ENCODE results near the gene CHIC2.
"Not testable (repeated sequence)": the region's sequence is repeated elsewhere in the genome, so short reads cannot be mapped to it uniquely, and the experiment has no call there.

CHIC2 gene

GRCh38 chr4:54061067-54061466 is 3.3 kb downstream of the CHIC2 start:
- DNase-seq (ENCODE audit: low read depth), result no peak

GRCh38 chr4:54060116-54060515 is 4.3 kb downstream of the CHIC2 start:
- no peak for DNase-seq (ENCODE audit: low read depth)

- DNase-seq (ENCODE audit: low read depth), result no peak
Measured at GRCh38 chr4:54058171-54058570, 6.2 kb downstream of the CHIC2 start.

GRCh38 chr4:54056360-54056759 is 8.0 kb downstream of the CHIC2 start:
- DNase-seq (ENCODE audit: low read depth), result no peak

GRCh38 chr4:54055494-54055893 is 8.9 kb downstream of the CHIC2 start:
- no peak for DNase-seq (ENCODE audit: low read depth)

- DNase-seq (ENCODE audit: low read depth), result no peak
Measured at GRCh38 chr4:54054501-54054900, 9.9 kb downstream of the CHIC2 start.

- DNase-seq (ENCODE audit: low read depth), result not testable (repeated sequence)
Measured at GRCh38 chr4:54053322-54053721, 11.1 kb downstream of the CHIC2 start.

- DNase-seq (ENCODE audit: low read depth), result no peak
Measured at GRCh38 chr4:54050214-54050904, 14.0 kb downstream of the CHIC2 start.

- not testable (repeated sequence) for DNase-seq (ENCODE audit: low read depth)
Measured at GRCh38 chr4:54043630-54044029, 20.8 kb downstream of the CHIC2 start.

GRCh38 chr4:54041933-54042332 is 22.5 kb downstream of the CHIC2 start:
- no peak for DNase-seq (ENCODE audit: low read depth)

- no peak for DNase-seq (ENCODE audit: low read depth)
Measured at GRCh38 chr4:54041100-54041499, 23.3 kb downstream of the CHIC2 start.

- no peak for DNase-seq (ENCODE audit: low read depth)
Measured at GRCh38 chr4:54038056-54038455, 26.3 kb downstream of the CHIC2 start.

- no peak for DNase-seq (ENCODE audit: low read depth)
Measured at GRCh38 chr4:54036184-54036583, 28.2 kb downstream of the CHIC2 start.

GRCh38 chr4:54032558-54033135 is 31.8 kb downstream of the CHIC2 start:
- no peak for DNase-seq (ENCODE audit: low read depth)

GRCh38 chr4:54027311-54027710 is 37.1 kb downstream of the CHIC2 start:
- DNase-seq (ENCODE audit: low read depth), result no peak

- no peak for DNase-seq (ENCODE audit: low read depth)
Measured at GRCh38 chr4:54025582-54025981, 38.8 kb downstream of the CHIC2 start.

GRCh38 chr4:54023019-54023418 is 41.4 kb downstream of the CHIC2 start:
- not testable (repeated sequence) for DNase-seq (ENCODE audit: low read depth)

- DNase-seq (ENCODE audit: low read depth), result no peak
Measured at GRCh38 chr4:54017974-54018373, 46.4 kb downstream of the CHIC2 start.

GRCh38 chr4:54017308-54017707 is 47.1 kb downstream of the CHIC2 start:
- DNase-seq (ENCODE audit: low read depth), result no peak

GRCh38 chr4:54016504-54016903 is 47.9 kb downstream of the CHIC2 start:
- DNase-seq (ENCODE audit: low read depth), result no peak

GRCh38 chr4:54015423-54016030 is 48.9 kb downstream of the CHIC2 start:
- no peak for DNase-seq (ENCODE audit: low read depth)

- DNase-seq (ENCODE audit: low read depth), result no peak
Measured at GRCh38 chr4:54014666-54015160, 49.7 kb downstream of the CHIC2 start.

GRCh38 chr4:54011201-54011600 is 53.2 kb downstream of the CHIC2 start:
- DNase-seq (ENCODE audit: low read depth), result no peak
